IMR-90 (cell line): Measurements from ENCODE around the gene PFKP. TPM values are rescaled to one million over a fixed set of nuclear protein-coding genes. Genes with fewer than 3 reads are reported as not detected.

ENCODE experiments used
- ATAC-seq: fragments of 200-7000 bp; cut with Tn5 transposase; 2 replicates; pipeline ENCODE4 v1.9.1; 2020; ENCODE audit warnings: low read depth, mild to moderate bottlenecking, moderate library complexity
- BruUV-seq: library from RNA; stranded (reverse); fragments of 400-500 nt; replicated peaks from 2 replicates; lab custom pipeline; 2021; lab: Mats Ljungman, UMichigan
- CTCF ChIA-PET: fragments of 300-600 bp; formaldehyde crosslinking; extraction: SDS; loops from one replicate; lab custom pipeline; 2021; ENCODE audit warnings: antibody characterized with exemption; lab: Yijun Ruan, JAX
- POLR2A ChIA-PET: fragments of 300-600 bp; sonication (Branson Sonifier 250); formaldehyde crosslinking; loops from one replicate; lab custom pipeline; 2022; ENCODE audit warnings: antibody characterized with exemption; ENCODE audit not compliant: unreplicated experiment; lab: Charles Lee
- DNase-seq: peaks from one replicate; pipeline ENCODE4 v3.0.0; 2013
- H2AFZ ChIP-seq: replicated peaks from 2 replicates; pipeline ENCODE3; 2013; ENCODE audit warnings: low read length, mild to moderate bottlenecking; ENCODE audit not compliant: poor library complexity
- H2AK5ac ChIP-seq: 2 replicates; pipeline ENCODE4 v1.6.1; 2013; ENCODE audit warnings: low read depth, low read length, inconsistent platforms
- H2AK9ac ChIP-seq: replicated peaks from 2 replicates; pipeline ENCODE3; 2013; ENCODE audit warnings: mild to moderate bottlenecking, low read depth, low read length, moderate library complexity; ENCODE audit not compliant: poor library complexity
- H2BK120ac ChIP-seq: 2 replicates; pipeline ENCODE4 v1.6.1; 2013; ENCODE audit warnings: low read depth, low read length, inconsistent platforms
- H2BK15ac ChIP-seq: 3 replicates; pipeline ENCODE4 v1.6.1; 2013; ENCODE audit warnings: low read depth, low read length, inconsistent platforms
- H2BK20ac ChIP-seq: 2 replicates; pipeline ENCODE4 v1.6.1; 2013; ENCODE audit warnings: low read depth, mild to moderate bottlenecking, inconsistent platforms, low read length, moderate library complexity
- H2BK5ac ChIP-seq: 2 replicates; pipeline ENCODE4 v1.6.1; 2013; ENCODE audit warnings: mild to moderate bottlenecking, low read depth, low read length, inconsistent platforms; ENCODE audit not compliant: poor library complexity, severe bottlenecking
- H3K14ac ChIP-seq: replicated peaks from 2 replicates; pipeline ENCODE4 v1.6.1; 2013; ENCODE audit warnings: low read depth, low read length, inconsistent platforms
- H3K18ac ChIP-seq: 2 replicates; pipeline ENCODE4 v1.6.1; 2013; ENCODE audit warnings: low read depth, low read length, control low read depth
- H3K23ac ChIP-seq: 2 replicates; pipeline ENCODE4 v1.6.1; 2013; ENCODE audit warnings: low read depth, low read length, inconsistent platforms
- H3K27ac ChIP-seq: 2 replicates; pipeline ENCODE4 v1.5.1; 2013; ENCODE audit warnings: mild to moderate bottlenecking, control low read depth, low read length; ENCODE audit not compliant: insufficient read depth
- H3K27me3 ChIP-seq: 2 replicates; pipeline ENCODE4 v1.6.1; 2013; ENCODE audit warnings: low read length; ENCODE audit not compliant: control insufficient read depth, insufficient read depth
- H3K36me3 ChIP-seq: 2 replicates; pipeline ENCODE4 v1.6.1; 2013; ENCODE audit warnings: low read length, mixed read lengths; ENCODE audit not compliant: control insufficient read depth, insufficient read depth
- H3K4ac ChIP-seq: 2 replicates; pipeline ENCODE4 v1.6.1; 2013; ENCODE audit warnings: low read depth, low read length, inconsistent platforms
- H3K4me1 ChIP-seq: 2 replicates; pipeline ENCODE4 v1.6.1; 2013; ENCODE audit warnings: low read length, mixed read lengths; ENCODE audit not compliant: control insufficient read depth, insufficient read depth
- H3K4me2 ChIP-seq: 2 replicates; pipeline ENCODE4 v1.6.1; 2013; ENCODE audit warnings: low read depth, mild to moderate bottlenecking, control low read depth, low read length, moderate library complexity
- H3K4me3 ChIP-seq: 2 replicates; pipeline ENCODE4 v1.5.1; 2013; ENCODE audit warnings: low read depth, mild to moderate bottlenecking, control low read depth, low read length, moderate library complexity; ENCODE audit not compliant: insufficient read depth
- H3K56ac ChIP-seq: 2 replicates; pipeline ENCODE4 v1.6.1; 2013; ENCODE audit warnings: low read length, inconsistent platforms; ENCODE audit not compliant: insufficient read depth; ENCODE audit errors: extremely low read depth
- H3K79me1 ChIP-seq, 2 experiments: 2 replicates each; pipeline ENCODE4 v1.6.1; 2013; ENCODE audit warnings: low read length in 2 of 2, inconsistent platforms in 1 of 2, low read depth in 1 of 2
- H3K9ac ChIP-seq: 2 replicates; pipeline ENCODE4 v1.6.1; 2013; ENCODE audit warnings: low read depth, low read length, control low read depth
- H3K9me1 ChIP-seq: 2 replicates; pipeline ENCODE4 v1.6.1; 2013; ENCODE audit warnings: low read length, inconsistent platforms; ENCODE audit not compliant: insufficient read depth
- H3K9me3 ChIP-seq: 2 replicates; pipeline ENCODE4 v1.6.1; 2013; ENCODE audit warnings: low read length; ENCODE audit not compliant: control insufficient read depth, insufficient read depth
- H4K20me1 ChIP-seq: 2 replicates; pipeline ENCODE4 v1.6.1; 2013; ENCODE audit warnings: low read length, inconsistent platforms; ENCODE audit not compliant: insufficient read depth
- H4K5ac ChIP-seq: 2 replicates; pipeline ENCODE4 v1.6.1; 2013; ENCODE audit warnings: mild to moderate bottlenecking, low read depth, low read length, control low read depth
- H4K8ac ChIP-seq, 2 experiments: 2 replicates each; pipeline ENCODE4 v1.6.1; 2013; ENCODE audit warnings: low read depth in 2 of 2, low read length in 2 of 2, control low read depth in 1 of 2, inconsistent platforms in 1 of 2
- H4K91ac ChIP-seq: 2 replicates; pipeline ENCODE4 v1.6.1; 2013; ENCODE audit warnings: low read depth, low read length, inconsistent platforms; ENCODE audit not compliant: insufficient read depth
- CEBPB ChIP-seq: IDR thresholded peaks from 2 replicates; pipeline ENCODE4 v1.6.1; 2012; ENCODE audit warnings: low read depth, low read length, improper control_type of control experiment
- FOS ChIP-seq: fragments of 150-350 bp; IDR thresholded peaks from 2 replicates; pipeline ENCODE4 v1.6.1; 2016; ENCODE audit warnings: low read depth, low read length
- MAFK ChIP-seq: IDR thresholded peaks from 2 replicates; pipeline ENCODE4 v1.6.1; 2012; ENCODE audit warnings: low read depth, low read length, improper control_type of control experiment
- MAZ ChIP-seq: IDR thresholded peaks from 2 replicates; pipeline ENCODE4 v1.6.1; 2012; ENCODE audit warnings: low read depth, mild to moderate bottlenecking, low read length, improper control_type of control experiment, moderate library complexity, borderline replicate concordance
- MXI1 ChIP-seq: IDR thresholded peaks from 2 replicates; pipeline ENCODE4 v1.6.1; 2012; ENCODE audit warnings: low read depth, mild to moderate bottlenecking, low read length, moderate library complexity, borderline replicate concordance
- NFE2L2 ChIP-seq: fragments of 150-350 bp; IDR thresholded peaks from 2 replicates; pipeline ENCODE4 v1.6.1; 2016; ENCODE audit warnings: low read depth, mild to moderate bottlenecking, low read length
- POLR2A ChIP-seq: IDR thresholded peaks from 2 replicates; pipeline ENCODE4 v1.6.1; 2012; ENCODE audit warnings: mild to moderate bottlenecking, low read depth, low read length
- RFX5 ChIP-seq: IDR thresholded peaks from 2 replicates; pipeline ENCODE4 v1.8.0; 2012; ENCODE audit warnings: low read depth, mild to moderate bottlenecking, low read length, moderate library complexity
- SMC3 ChIP-seq: fragments of 150-350 bp; IDR thresholded peaks from 2 replicates; pipeline ENCODE4 v1.6.1; 2016; ENCODE audit warnings: low read depth, mild to moderate bottlenecking, antibody characterized with exemption, low read length, moderate library complexity
- WGBS, 2 experiments: methylation state at CpG; one replicate each; pipeline versions ENCODE4 v1.1.5 to v1.1.7; 2013; ENCODE audit warnings: missing lambda C conversion rate in 2 of 2; ENCODE audit not compliant: insufficient read length in 1 of 2; ENCODE audit errors: extremely low coverage in 2 of 2; 5-methylcytosine and 5-hydroxymethylcytosine counted together
- dilution Hi-C: fragments of 300-500 bp; cut with HindIII; formaldehyde crosslinking; loops from one replicate; pipeline ENCODE4 v1.14.3; 2018; ENCODE audit warnings: low sequenced_read_pairs; ENCODE audit not compliant: unreplicated experiment
- in situ Hi-C: fragments of 300-500 bp; cut with MboI; formaldehyde crosslinking; loops from 3 replicates; pipeline ENCODE4 v1.14.3; 2019; ENCODE audit warnings: low sequenced_read_pairs, inconsistent platforms, mixed read lengths
- intact Hi-C: fragments of 100-400 bp; cut with micrococcal nuclease; formaldehyde crosslinking; loops from 2 replicates; pipeline ENCODE4 v1.10.0; 2022
- polyA plus RNA-seq, 3 experiments: library from polyadenylated mRNA; depleted of rRNA; stranded (reverse); fragments of >200 nt; gene quantifications; 2 replicates each; pipeline ENCODE4 v1.2.3, GENCODE V29; 2012; ENCODE audit warnings: low replicate concordance in 1 of 3
- total RNA-seq: library from RNA; depleted of rRNA; stranded (reverse); fragments of >200 nt; gene quantifications from 2 replicates; pipeline ENCODE4 v1.2.3, GENCODE V29; 2012
- TF ChIP-seq, protein P1 (sequence below): fragments of 150-350 bp; IDR thresholded peaks from 2 replicates; pipeline ENCODE4 v1.6.1; 2017; ENCODE audit warnings: mild to moderate bottlenecking, antibody characterized with exemption, low read length, low read depth

Gene PFKP
- total and polyA plus RNA-seq, 2 of the 4 experiments (the other 2 are of a cell fraction) = 223 to 294 TPM

DNA sequence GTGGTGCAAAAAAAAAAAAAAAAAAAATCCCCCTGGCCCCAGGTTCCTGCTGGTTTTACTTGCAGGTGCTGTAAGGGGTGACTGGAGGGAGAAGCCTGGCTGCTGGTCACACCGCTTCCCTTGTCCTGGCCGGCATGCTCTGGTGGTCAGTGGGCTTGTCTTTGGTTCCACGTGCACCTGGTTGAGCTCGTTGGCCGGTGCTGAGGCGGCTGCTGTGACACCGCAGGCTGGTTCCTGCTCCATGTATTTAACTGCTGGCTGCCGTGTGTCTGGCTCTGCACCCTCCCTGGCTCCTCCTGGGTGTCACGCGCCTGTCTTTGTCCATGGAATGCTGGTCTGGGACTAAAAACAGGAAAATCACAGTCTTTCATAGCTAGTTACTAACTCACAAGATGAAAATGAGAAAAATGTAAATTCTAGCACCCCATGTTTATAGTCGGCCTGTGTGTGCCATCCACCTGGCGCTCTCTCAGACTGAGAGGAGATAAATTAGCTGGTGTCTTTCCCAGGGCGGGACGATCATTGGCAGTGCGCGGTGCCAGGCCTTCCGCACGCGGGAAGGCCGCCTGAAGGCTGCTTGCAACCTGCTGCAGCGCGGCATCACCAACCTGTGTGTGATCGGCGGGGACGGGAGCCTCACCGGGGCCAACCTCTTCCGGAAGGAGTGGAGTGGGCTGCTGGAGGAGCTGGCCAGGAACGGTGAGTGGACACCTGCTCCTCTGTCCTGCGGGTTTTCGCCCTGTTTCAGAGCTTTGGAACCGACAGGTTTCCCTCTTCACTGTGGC, 33.7 kb downstream of the PFKP start:
- Histone ChIP-seq H2BK15ac (no peak overlapping the region), H3K4me3 (no peak overlapping the region), H3K27ac (peak overlapping the region; percentile 8; the same call in 1 of the 2 replicates), H2AK9ac (peak overlapping the region; percentile 63), H3K9me3 (no peaks in the 10 kb centered on the region), H4K5ac (no peak overlapping the region; the same call in 1 of the 2 replicates), H2AFZ (peak overlapping the region; percentile 34), H2BK5ac (peak overlapping the region; percentile 43), H3K4me2 (no peak overlapping the region), H4K91ac (no peak overlapping the region; the same call in 1 of the 2 replicates), H3K9ac (no peak overlapping the region), H3K27me3 (no peaks in the 10 kb centered on the region), H4K8ac (no peak overlapping the region), H3K18ac (no peak overlapping the region), H3K9me1 (peaks cover 33% of the 10 kb centered on the region), H2BK120ac (no peak overlapping the region), H3K23ac (no peak overlapping the region), H3K36me3 (peaks cover 65% of the 10 kb centered on the region), H3K56ac (no peak overlapping the region), H4K20me1 (peaks cover 22% of the 10 kb centered on the region), H3K14ac (no peak overlapping the region), H3K79me1 (peaks cover 40 to 84% of the 10 kb centered on the region in 2 experiments), H2AK5ac (peak overlapping the region; percentile 57; the same call in 1 of the 2 replicates), H3K4ac (peak overlapping the region; percentile 26; the same call in 1 of the 2 replicates), H2BK20ac (no peak overlapping the region), H3K4me1 (peaks cover 29% of the 10 kb centered on the region)
- intact Hi-C loops (no loop called here), in situ Hi-C loops (no loop called here), dilution Hi-C loops (no loop called here)
- BruUV-seq = no TSS peak
- WGBS, 2 experiments = 100% methylated on average over 2 of the region's 31 CpGs; no CpG with 5 or more reads in 1 of the 2 experiments
- no peak for ATAC-seq
- no peak for DNase-seq
- CTCF ChIA-PET = interaction anchor here (0.6 kb wide), 1 partner anchor 46 kb away, joined by 3 read pairs; no protein-coding TSS in a partner anchor
- POLR2A ChIA-PET = no interaction called here
- TF ChIP-seq MAFK (no peak), CEBPB (no peak), MXI1 (no peak), NFE2L2 (no peak), RFX5 (no peak), POLR2A (no peak), SMC3 (no peak), MAZ (no peak), FOS (no peak)
- TF ChIP-seq, protein P1, sequence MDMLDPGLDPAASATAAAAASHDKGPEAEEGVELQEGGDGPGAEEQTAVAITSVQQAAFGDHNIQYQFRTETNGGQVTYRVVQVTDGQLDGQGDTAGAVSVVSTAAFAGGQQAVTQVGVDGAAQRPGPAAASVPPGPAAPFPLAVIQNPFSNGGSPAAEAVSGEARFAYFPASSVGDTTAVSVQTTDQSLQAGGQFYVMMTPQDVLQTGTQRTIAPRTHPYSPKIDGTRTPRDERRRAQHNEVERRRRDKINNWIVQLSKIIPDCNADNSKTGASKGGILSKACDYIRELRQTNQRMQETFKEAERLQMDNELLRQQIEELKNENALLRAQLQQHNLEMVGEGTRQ = no peak
